Upper lobe of left lung (tissue), 6 donors: ENCODE measurements around the gene MEGF10. TPM values are rescaled to one million over a fixed set of nuclear protein-coding genes. Genes with fewer than 3 reads are reported as not detected.

Experiments
- ATAC-seq, 2 donors: fragments of 200-7000 bp; cut with Tn5 transposase; one replicate each; pipeline ENCODE4 v1.9.1; 2022; ENCODE audit warnings: mild to moderate bottlenecking in 2 of 2, moderate library complexity in 2 of 2; ENCODE audit not compliant: low FRiP score in 2 of 2
- DNase-seq, 2 donors: peaks; one replicate each; pipeline ENCODE4 v3.0.0-alpha.2; 2019 to 2020
- H3K27ac ChIP-seq, 4 donors: fragments of 200-600 bp; sonication (generic); one replicate each; pipeline ENCODE4 v1.5.1; 2016 to 2019
- H3K27me3 ChIP-seq, 4 donors: fragments of 200-600 bp; sonication (generic); one replicate each; pipeline ENCODE4 v1.5.1; 2017 to 2019
- H3K36me3 ChIP-seq, 4 donors: fragments of 200-600 bp; sonication (generic); one replicate each; pipeline ENCODE4 v1.5.1; 2016 to 2019
- H3K4me1 ChIP-seq, 4 donors: fragments of 200-600 bp; sonication (generic); one replicate each; pipeline ENCODE4 v1.5.1; 2018 to 2019
- H3K4me3 ChIP-seq, 4 donors: fragments of 200-600 bp; sonication (generic); one replicate each; pipeline ENCODE4 v1.5.1; 2017 to 2019; ENCODE audit warnings: mild to moderate bottlenecking in 2 of 4, moderate library complexity in 1 of 4
- H3K9me3 ChIP-seq, 4 donors: fragments of 200-600 bp; sonication (generic); one replicate each; pipeline ENCODE4 v1.5.1; 2018 to 2019
- EP300 ChIP-seq, 4 donors: sonication (generic); formaldehyde crosslinking; IDR thresholded peaks; one replicate each; pipeline ENCODE4 v1.5.1; 2017; ENCODE audit warnings: antibody characterized with exemption in 4 of 4, control low read depth in 2 of 4
- POLR2A ChIP-seq, 4 donors: fragments of 450-650 bp; IDR thresholded peaks; one replicate each; pipeline ENCODE4 v1.5.1; 2016 to 2017; ENCODE audit warnings: antibody characterized with exemption in 4 of 4, mild to moderate bottlenecking in 2 of 4
- POLR2AphosphoS5 ChIP-seq, 2 donors: sonication (generic); formaldehyde crosslinking; IDR thresholded peaks; one replicate each; pipeline ENCODE4 v1.5.1; 2017; ENCODE audit warnings: antibody characterized with exemption in 2 of 2
- WGBS, 2 donors: methylation state at CpG; one replicate each; pipeline ENCODE4 v1.1.5; 2017 to 2018; 5-methylcytosine and 5-hydroxymethylcytosine counted together
- total RNA-seq, 6 donors: library from RNA; depleted of rRNA in 4 of 6; stranded (reverse); fragments of >200 nt in 4 of 6; gene quantifications; one replicate each; pipeline versions ENCODE4 v1.1.0 to v1.2.1, GENCODE V29; 2016 to 2021
- TF ChIP-seq, protein P1 (sequence below), 6 experiments: fragments of 450-650 bp in 4 of 6; fragments of 200-600 bp in 2 of 6; sonication (generic) in 2 of 6; IDR thresholded peaks; one replicate each; pipeline ENCODE4 v1.5.1; 2016 to 2019; ENCODE audit warnings: antibody characterized with exemption in 6 of 6
- donor health status: DM: no; HTN: no; CAD: no; lungs with moderate emphysema.
- donor health status: DM: no; HTN: yes; CAD: no; lungs with severe emphysema.

Gene MEGF10
- total RNA-seq, 6 donors from 2014 or later, result under 0.01 to 3.3 (median 0.17) TPM; not detected in 3

DNA sequence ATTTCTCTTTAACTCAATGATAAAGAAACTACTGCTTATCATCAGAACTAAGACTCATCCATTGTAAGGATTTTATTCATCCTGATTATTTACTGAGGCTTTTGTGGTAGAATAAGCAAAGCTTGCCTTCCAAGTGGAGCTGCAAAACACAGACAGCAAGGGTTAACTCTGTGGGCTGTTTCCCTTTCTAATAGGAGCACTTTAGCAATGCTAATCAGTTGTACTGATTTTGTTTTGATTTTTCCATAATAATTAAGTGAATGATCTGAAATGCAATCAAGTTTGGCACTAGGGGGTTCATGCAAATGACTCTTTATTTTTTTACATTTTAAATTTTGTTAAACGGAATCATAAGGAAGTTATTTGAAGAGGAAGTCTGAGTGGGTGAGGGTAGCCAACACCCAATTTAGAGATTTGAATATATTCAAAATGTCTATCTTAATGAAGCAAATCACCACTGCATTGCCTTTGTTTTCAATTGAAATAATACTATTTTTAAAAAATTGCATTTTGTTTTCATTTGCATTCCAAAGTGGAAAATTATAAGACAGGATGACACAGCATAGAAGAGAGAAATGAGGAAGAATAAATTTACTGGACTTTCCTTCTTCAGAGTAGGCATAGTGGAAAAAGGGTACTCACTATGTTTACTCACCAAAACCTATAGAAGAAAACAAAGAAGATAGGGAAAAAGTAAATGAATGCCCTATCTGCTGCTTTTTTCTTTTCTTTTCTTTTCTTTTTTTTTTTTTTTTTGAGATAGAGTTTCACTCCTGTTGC lies 36.6 kb downstream of the MEGF10 start:
- WGBS, 2 donors, result 43 to 55% methylated on average over 1 of the region's 1 CpG
- Histone ChIP-seq H3K9me3 (no peaks in the 10 kb centered on the region), H3K27me3 (no peaks in the 10 kb centered on the region), H3K27ac (no peak overlapping the region), H3K4me3 (no peak overlapping the region), H3K36me3 (no peaks in the 10 kb centered on the region), H3K4me1 (no peaks in the 10 kb centered on the region)
- DNase-seq, result no peak
- TF ChIP-seq EP300 (IDR thresholded peaks at IDR 0.05) (no peak), POLR2A (IDR thresholded peaks at IDR 0.05) (no peak)
- TF ChIP-seq, protein P1, sequence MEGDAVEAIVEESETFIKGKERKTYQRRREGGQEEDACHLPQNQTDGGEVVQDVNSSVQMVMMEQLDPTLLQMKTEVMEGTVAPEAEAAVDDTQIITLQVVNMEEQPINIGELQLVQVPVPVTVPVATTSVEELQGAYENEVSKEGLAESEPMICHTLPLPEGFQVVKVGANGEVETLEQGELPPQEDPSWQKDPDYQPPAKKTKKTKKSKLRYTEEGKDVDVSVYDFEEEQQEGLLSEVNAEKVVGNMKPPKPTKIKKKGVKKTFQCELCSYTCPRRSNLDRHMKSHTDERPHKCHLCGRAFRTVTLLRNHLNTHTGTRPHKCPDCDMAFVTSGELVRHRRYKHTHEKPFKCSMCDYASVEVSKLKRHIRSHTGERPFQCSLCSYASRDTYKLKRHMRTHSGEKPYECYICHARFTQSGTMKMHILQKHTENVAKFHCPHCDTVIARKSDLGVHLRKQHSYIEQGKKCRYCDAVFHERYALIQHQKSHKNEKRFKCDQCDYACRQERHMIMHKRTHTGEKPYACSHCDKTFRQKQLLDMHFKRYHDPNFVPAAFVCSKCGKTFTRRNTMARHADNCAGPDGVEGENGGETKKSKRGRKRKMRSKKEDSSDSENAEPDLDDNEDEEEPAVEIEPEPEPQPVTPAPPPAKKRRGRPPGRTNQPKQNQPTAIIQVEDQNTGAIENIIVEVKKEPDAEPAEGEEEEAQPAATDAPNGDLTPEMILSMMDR (IDR thresholded peaks at IDR 0.05), result no peak
- no peak for ATAC-seq

- no peak for TF ChIP-seq EP300 (IDR thresholded peaks at IDR 0.05)
- TF ChIP-seq, protein P1 (IDR thresholded peaks at IDR 0.05), result no peak
- no peak for TF ChIP-seq POLR2AphosphoS5 (IDR thresholded peaks at IDR 0.05)
- TF ChIP-seq POLR2A (IDR thresholded peaks at IDR 0.05), result no peak
- no peak overlapping the region for H3K4me3 ChIP-seq
- H3K36me3 ChIP-seq, result no peaks in the 10 kb centered on the region
- DNase-seq (no peak), ATAC-seq (no peak)
- no peaks in the 10 kb centered on the region for H3K9me3 ChIP-seq
- WGBS, 2 donors, result 86 to 98% methylated on average over 3 of the region's 3 CpGs
- no peak overlapping the region for H3K27ac ChIP-seq
- H3K4me1 ChIP-seq, result no peaks in the 10 kb centered on the region
- no peaks in the 10 kb centered on the region for H3K27me3 ChIP-seq
Measured at GRCh38 chr5:127330116-127330515, 39.5 kb downstream of the MEGF10 start.

DNA sequence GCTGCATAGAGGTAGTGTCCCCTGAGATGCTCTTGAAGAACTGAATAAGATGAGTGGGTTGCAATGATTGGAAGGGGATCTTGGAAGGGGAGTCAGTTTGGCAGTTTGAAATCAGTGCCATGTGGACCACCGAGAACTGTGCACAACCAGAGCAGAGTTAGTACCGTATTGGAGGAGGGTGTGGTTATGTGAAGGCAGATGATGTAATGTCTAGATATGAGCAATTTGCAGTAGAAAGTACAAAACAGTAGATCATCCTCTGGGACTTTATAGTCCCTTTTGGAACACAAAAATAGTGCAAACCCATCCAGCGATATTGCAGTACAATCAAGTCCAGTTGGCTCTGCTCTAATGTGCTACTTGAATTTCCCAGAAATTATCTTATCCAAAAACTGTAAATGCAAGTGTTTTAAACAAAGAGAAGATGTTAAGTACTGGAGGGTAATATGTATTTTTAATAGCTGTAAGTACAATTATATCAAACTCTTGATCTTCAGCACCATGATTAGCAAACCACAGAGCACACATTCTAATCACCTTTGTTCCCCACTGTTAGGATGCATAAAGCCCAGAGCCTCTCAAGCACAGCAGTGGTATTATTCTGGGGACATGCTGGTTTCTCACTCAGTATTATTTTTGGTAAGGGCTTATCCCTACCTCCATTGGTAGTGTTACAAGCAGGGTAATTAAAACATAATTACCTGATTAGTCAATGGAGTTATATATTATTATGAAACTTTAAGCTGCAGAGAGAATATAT lies 41.5 kb downstream of the MEGF10 start:
- Histone ChIP-seq H3K4me3 (no peak overlapping the region), H3K9me3 (no peaks in the 10 kb centered on the region), H3K4me1 (no peaks in the 10 kb centered on the region), H3K27ac (no peak overlapping the region), H3K36me3 (no peaks in the 10 kb centered on the region), H3K27me3 (no peaks in the 10 kb centered on the region)
- no peak for DNase-seq
- peak in 1 of 2 donors; percentile 82 for ATAC-seq
- TF ChIP-seq, protein P1 (IDR thresholded peaks at IDR 0.05), result no peak
- TF ChIP-seq EP300 (IDR thresholded peaks at IDR 0.05) (no peak), POLR2A (IDR thresholded peaks at IDR 0.05) (no peak), POLR2AphosphoS5 (IDR thresholded peaks at IDR 0.05) (no peak)
- WGBS, 2 donors, result 71 to 93% methylated on average over 3 of the region's 3 CpGs

- WGBS, 2 donors, result 83% methylated on average over 3 of the region's 3 CpGs
- Histone ChIP-seq H3K9me3 (no peaks in the 10 kb centered on the region), H3K4me1 (no peaks in the 10 kb centered on the region), H3K4me3 (no peak overlapping the region), H3K27me3 (no peaks in the 10 kb centered on the region), H3K36me3 (no peaks in the 10 kb centered on the region), H3K27ac (no peak overlapping the region)
- ATAC-seq (no peak), DNase-seq (no peak)
- TF ChIP-seq, protein P1 (IDR thresholded peaks at IDR 0.05), result no peak
- TF ChIP-seq POLR2AphosphoS5 (IDR thresholded peaks at IDR 0.05) (no peak), EP300 (IDR thresholded peaks at IDR 0.05) (no peak)
Measured at GRCh38 chr5:127333483-127333882, 42.9 kb downstream of the MEGF10 start.
